T-helper 2 cell treated with Interferon-gamma antibody and Interleukin-4, amounts not matched to agents 5 μg/mL and 100 μg/mL, for 36 hours (primary cell): Measurements from ENCODE around the gene ASTN2.
A peak's percentile ranks its signal among the peaks of the same experiment; 100 is the strongest.

Experiments
- DNase-seq: peaks from one replicate; pipeline ENCODE4 v3.0.0; 2021; ENCODE audit warnings: low spot score
- H3K27ac Mint-ChIP-seq: one replicate; pipeline ENCODE4 v1.8.0; 2021; ENCODE audit warnings: mild to moderate bottlenecking, mixed read lengths
- H3K27me3 Mint-ChIP-seq: one replicate; pipeline ENCODE4 v1.8.0; 2021; ENCODE audit warnings: low read depth, mixed read lengths
- H3K36me3 Mint-ChIP-seq: one replicate; pipeline ENCODE4 v1.8.0; 2021; ENCODE audit warnings: low read depth, mixed read lengths
- H3K4me1 Mint-ChIP-seq: one replicate; pipeline ENCODE4 v1.8.0; 2021; ENCODE audit warnings: low read depth, mixed read lengths
- H3K4me3 Mint-ChIP-seq: one replicate; pipeline ENCODE4 v1.8.0; 2022; ENCODE audit warnings: mild to moderate bottlenecking, moderate library complexity, mixed read lengths
- H3K9me3 Mint-ChIP-seq: one replicate; pipeline ENCODE4 v1.8.0; 2021; ENCODE audit warnings: mixed read lengths

The ASTN2 gene

GRCh38 chr9:117374076-117374725 is 40.7 kb downstream of the ASTN2 start:
- Mint-ChIP-seq H3K4me1 (no peaks in the 10 kb centered on the region), H3K27me3 (no peaks in the 10 kb centered on the region), H3K9me3 (no peaks in the 10 kb centered on the region), H3K36me3 (no peaks in the 10 kb centered on the region), H3K27ac (no peak overlapping the region), H3K4me3 (no peak overlapping the region)
- DNase-seq = no peak

- no peaks in the 10 kb centered on the region for H3K9me3 Mint-ChIP-seq
- no peaks in the 10 kb centered on the region for H3K36me3 Mint-ChIP-seq
- H3K27ac Mint-ChIP-seq = no peak overlapping the region
- no peak for DNase-seq
- no peaks in the 10 kb centered on the region for H3K4me1 Mint-ChIP-seq
- H3K4me3 Mint-ChIP-seq = no peak overlapping the region
- H3K27me3 Mint-ChIP-seq = no peaks in the 10 kb centered on the region
These were observed 46.1 kb downstream of the ASTN2 start for GRCh38 chr9:117368684-117369230.

DNA sequence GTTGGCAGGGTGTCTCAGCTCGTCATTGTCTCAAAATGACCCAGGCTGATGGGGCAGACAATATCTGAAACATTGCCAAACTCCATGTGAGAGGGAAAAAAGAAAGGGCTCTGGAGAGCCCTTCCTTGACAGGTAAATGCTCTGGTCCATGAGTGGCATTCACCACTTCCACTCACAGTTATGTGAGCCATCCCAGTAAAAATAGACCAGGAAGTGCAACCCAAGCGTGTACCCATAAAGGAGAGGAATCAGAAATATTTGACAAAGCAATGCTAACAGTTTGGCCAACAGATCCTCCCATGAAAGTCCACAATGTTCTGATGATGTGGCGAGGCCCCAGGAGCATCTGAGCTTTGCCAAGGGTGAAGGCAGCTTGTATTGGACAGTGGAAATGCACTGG is 49.4 kb downstream of the ASTN2 start:
- no peaks in the 10 kb centered on the region for H3K4me1 Mint-ChIP-seq
- H3K4me3 Mint-ChIP-seq = no peak overlapping the region

DNA sequence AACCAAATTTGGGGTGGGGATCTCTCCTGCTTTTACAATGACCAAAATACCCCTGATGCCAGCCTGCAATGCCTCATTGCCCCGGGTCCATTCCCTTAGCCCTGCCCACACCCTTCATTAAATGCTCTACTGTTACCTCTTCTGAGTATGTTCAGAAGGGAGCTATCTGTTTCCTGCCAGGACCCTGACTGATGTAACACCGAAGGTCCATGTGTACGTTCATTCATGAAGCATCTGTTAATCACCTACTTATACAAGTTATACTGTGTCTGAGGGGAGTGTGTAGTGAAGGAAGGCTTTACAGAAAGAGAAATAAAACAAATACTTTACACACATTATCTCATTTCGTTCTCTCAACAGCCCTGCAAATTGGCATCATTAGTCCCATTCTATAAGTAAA is 51.9 kb downstream of the ASTN2 start:
- H3K36me3 Mint-ChIP-seq = no peaks in the 10 kb centered on the region

More for the DNA sequence above, 49.4 kb downstream of the ASTN2 start:
- no peak overlapping the region for H3K27ac Mint-ChIP-seq
- no peaks in the 10 kb centered on the region for H3K36me3 Mint-ChIP-seq
- no peaks in the 10 kb centered on the region for H3K27me3 Mint-ChIP-seq
- DNase-seq = no peak
- H3K9me3 Mint-ChIP-seq = no peaks in the 10 kb centered on the region

DNA sequence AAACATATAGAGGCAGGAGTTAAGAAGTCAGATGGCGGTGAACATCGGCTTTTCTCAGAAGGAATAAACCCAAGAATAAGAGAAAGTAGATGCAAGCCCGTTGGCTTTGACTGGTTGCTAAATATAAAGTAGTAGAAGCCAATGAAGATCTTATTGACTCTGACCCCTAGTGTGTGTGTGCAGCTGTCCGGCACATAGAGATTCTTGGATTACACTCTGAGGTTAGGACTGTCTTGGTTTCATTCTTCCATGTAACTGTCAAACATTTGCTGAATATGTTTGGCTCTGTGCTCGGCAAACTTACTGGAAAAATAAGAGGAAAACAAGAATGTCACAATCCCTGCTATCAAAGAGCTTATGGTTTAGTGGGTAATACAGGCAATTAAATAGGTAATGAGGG is 54.9 kb downstream of the ASTN2 start:
- Mint-ChIP-seq H3K9me3 (no peaks in the 10 kb centered on the region), H3K4me3 (no peak overlapping the region), H3K27me3 (no peaks in the 10 kb centered on the region)

More for the DNA sequence above, 51.9 kb downstream of the ASTN2 start:
- no peak overlapping the region for H3K27ac Mint-ChIP-seq
- no peak for DNase-seq
- H3K27me3 Mint-ChIP-seq = no peaks in the 10 kb centered on the region
- H3K9me3 Mint-ChIP-seq = no peaks in the 10 kb centered on the region
- H3K4me3 Mint-ChIP-seq = no peak overlapping the region
- H3K4me1 Mint-ChIP-seq = no peaks in the 10 kb centered on the region

GRCh38 chr9:117355542-117355941 is 59.3 kb downstream of the ASTN2 start:
- no peak overlapping the region for H3K27ac Mint-ChIP-seq

More for the DNA sequence above, 54.9 kb downstream of the ASTN2 start:
- no peak for DNase-seq
- Mint-ChIP-seq H3K36me3 (no peaks in the 10 kb centered on the region), H3K27ac (no peak overlapping the region), H3K4me1 (no peaks in the 10 kb centered on the region)

DNA sequence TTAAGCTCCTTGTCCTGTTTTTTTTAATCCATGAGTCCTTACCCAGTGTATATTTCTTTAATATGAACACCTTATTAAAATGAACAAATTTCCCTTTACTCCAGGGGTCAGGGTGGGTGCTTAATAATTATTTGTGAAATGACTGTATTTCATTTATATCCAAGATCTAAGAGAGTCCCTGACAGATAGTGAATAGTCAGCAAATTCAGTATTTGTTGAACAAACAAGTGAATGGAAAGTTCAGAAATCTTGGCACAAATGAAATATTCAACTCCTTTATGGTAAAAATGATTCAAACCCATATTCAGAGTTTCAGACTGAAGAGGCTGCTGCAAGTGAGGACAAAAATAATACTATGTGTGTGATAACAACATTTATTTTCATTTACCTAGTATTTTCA is 59.9 kb downstream of the ASTN2 start:
- Mint-ChIP-seq H3K4me3 (no peak overlapping the region), H3K4me1 (no peaks in the 10 kb centered on the region), H3K27ac (no peak overlapping the region), H3K27me3 (no peaks in the 10 kb centered on the region), H3K9me3 (peaks cover 5% of the 10 kb centered on the region), H3K36me3 (no peaks in the 10 kb centered on the region)
- DNase-seq = no peak

More at GRCh38 chr9:117355542-117355941, 59.3 kb downstream of the ASTN2 start:
- Mint-ChIP-seq H3K27me3 (no peaks in the 10 kb centered on the region), H3K9me3 (peaks cover 2% of the 10 kb centered on the region), H3K36me3 (no peaks in the 10 kb centered on the region), H3K4me1 (no peaks in the 10 kb centered on the region), H3K4me3 (no peak overlapping the region)
- DNase-seq = no peak

- Mint-ChIP-seq H3K36me3 (no peaks in the 10 kb centered on the region), H3K27me3 (no peaks in the 10 kb centered on the region), H3K4me3 (no peak overlapping the region), H3K9me3 (peaks cover 5% of the 10 kb centered on the region), H3K4me1 (no peaks in the 10 kb centered on the region), H3K27ac (no peak overlapping the region)
- no peak for DNase-seq
These were observed 60.5 kb downstream of the ASTN2 start for GRCh38 chr9:117354244-117354847.

DNA sequence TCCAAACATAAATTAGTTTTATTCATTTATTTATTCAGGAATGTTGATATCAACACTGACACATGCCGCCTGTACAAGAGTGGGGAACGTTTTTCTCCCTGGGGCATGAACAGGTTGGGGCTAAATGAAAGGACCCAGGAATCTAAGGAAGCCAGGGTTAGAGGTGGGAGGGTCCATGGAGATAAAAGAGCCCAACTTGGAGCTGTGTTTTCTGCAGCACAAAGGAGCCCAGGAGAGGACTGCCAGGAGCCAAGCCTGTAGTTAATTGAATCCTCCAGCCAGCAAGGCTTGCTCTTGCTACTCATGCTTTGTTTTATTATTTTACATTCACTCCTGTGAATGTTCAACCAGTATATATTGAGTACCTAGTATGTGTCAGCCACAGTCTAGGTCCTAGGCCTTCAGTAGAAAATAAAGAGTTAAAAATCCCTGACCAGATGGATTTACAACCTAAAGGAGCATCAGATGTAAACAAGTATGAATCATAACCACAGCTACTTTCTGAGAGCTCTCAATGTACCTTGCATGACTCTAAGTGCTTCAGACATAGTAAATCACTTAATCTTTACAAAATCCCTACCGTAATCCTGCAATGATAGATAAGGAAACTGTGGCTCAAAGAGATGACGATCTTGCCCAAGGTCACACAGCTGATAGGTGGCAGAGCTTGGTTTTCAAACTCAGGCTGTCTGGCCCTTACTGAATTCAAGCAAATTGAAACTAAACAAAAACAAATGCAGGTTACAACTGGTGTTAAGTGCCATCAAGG is 69.8 kb downstream of the ASTN2 start:
- H3K27me3 Mint-ChIP-seq = no peaks in the 10 kb centered on the region
- H3K4me3 Mint-ChIP-seq = no peak overlapping the region
- no peak for DNase-seq
- no peaks in the 10 kb centered on the region for H3K9me3 Mint-ChIP-seq
- no peaks in the 10 kb centered on the region for H3K4me1 Mint-ChIP-seq
- H3K36me3 Mint-ChIP-seq = no peaks in the 10 kb centered on the region
- H3K27ac Mint-ChIP-seq = no peak overlapping the region

DNA sequence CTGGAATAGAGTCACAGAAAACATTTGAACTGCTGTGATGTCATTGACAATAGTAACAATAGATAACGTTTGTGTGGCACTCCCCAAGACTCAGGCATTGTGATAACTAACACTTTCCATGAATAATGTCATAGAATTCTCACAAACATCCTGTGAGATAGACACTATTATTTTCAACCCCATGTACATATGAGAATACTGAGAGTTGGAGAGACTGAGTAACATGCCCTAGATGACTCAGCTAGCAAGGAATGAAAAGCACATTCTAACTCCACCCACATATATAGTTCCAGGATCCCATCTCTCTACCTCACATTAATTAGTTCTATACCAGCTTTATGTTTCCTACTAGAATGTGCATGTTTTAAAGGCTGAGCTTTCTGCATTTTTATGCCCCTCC is 71.4 kb downstream of the ASTN2 start:
- DNase-seq = peak; percentile 3
- H3K36me3 Mint-ChIP-seq = no peaks in the 10 kb centered on the region
- no peaks in the 10 kb centered on the region for H3K4me1 Mint-ChIP-seq
- no peak overlapping the region for H3K4me3 Mint-ChIP-seq
- H3K27me3 Mint-ChIP-seq = no peaks in the 10 kb centered on the region
- no peaks in the 10 kb centered on the region for H3K9me3 Mint-ChIP-seq
- no peak overlapping the region for H3K27ac Mint-ChIP-seq

- Mint-ChIP-seq H3K9me3 (no peaks in the 10 kb centered on the region), H3K4me1 (no peaks in the 10 kb centered on the region), H3K4me3 (no peak overlapping the region), H3K27ac (no peak overlapping the region), H3K27me3 (no peaks in the 10 kb centered on the region), H3K36me3 (no peaks in the 10 kb centered on the region)
- no peak for DNase-seq
These were observed 73.7 kb downstream of the ASTN2 start for GRCh38 chr9:117341151-117341550.

DNA sequence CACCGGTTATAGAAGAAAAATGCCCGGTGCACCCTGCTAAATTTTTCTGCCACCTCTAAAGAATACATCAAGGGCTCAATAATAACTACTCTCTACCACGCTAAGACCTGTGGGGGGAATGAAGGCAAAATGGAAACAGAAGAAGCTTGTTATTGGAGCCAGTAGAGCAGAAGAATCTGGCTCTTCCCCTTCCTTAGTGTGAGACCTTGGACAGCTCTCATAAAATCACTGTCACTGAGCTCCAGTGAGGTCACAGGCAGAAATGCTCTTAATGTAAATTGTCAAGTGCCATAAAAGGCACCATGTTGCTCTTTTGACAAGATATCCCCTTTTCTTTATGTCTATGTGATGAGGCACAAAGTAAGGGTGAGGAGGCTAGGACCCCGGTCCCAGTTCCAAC is 74.4 kb downstream of the ASTN2 start:
- H3K27ac Mint-ChIP-seq = no peak overlapping the region
- H3K36me3 Mint-ChIP-seq = no peaks in the 10 kb centered on the region
- H3K4me1 Mint-ChIP-seq = no peaks in the 10 kb centered on the region
- H3K27me3 Mint-ChIP-seq = no peaks in the 10 kb centered on the region
- H3K9me3 Mint-ChIP-seq = no peaks in the 10 kb centered on the region
- no peak for DNase-seq
- no peak overlapping the region for H3K4me3 Mint-ChIP-seq

- Mint-ChIP-seq H3K27ac (no peak overlapping the region), H3K4me1 (no peaks in the 10 kb centered on the region), H3K36me3 (no peaks in the 10 kb centered on the region), H3K27me3 (no peaks in the 10 kb centered on the region), H3K9me3 (no peaks in the 10 kb centered on the region), H3K4me3 (no peak overlapping the region)
- no peak for DNase-seq
These were observed 78.9 kb downstream of the ASTN2 start for GRCh38 chr9:117335837-117336433.

GRCh38 chr9:117334101-117334500 is 80.8 kb downstream of the ASTN2 start:
- no peak for DNase-seq
- Mint-ChIP-seq H3K27me3 (no peaks in the 10 kb centered on the region), H3K4me1 (no peaks in the 10 kb centered on the region), H3K4me3 (no peak overlapping the region), H3K9me3 (no peaks in the 10 kb centered on the region), H3K36me3 (no peaks in the 10 kb centered on the region), H3K27ac (no peak overlapping the region)
